Caco-2 (cell line): ENCODE measurements around the gene CLPTM1L. TPM values are rescaled to one million over a fixed set of nuclear protein-coding genes. Genes with fewer than 3 reads are reported as not detected.
"Not testable (repeated sequence)": the region's sequence is repeated elsewhere in the genome, so short reads cannot be mapped to it uniquely, and the experiment has no call there.

ENCODE experiments used
- BruUV-seq: library from RNA; stranded (reverse); fragments of 400-500 nt; replicated peaks from 2 replicates; lab custom pipeline; 2021; lab: Mats Ljungman, UMichigan
- CTCF ChIA-PET: fragments of 300-600 bp; sonication (Branson Sonifier 250); formaldehyde crosslinking; loops from one replicate; lab custom pipeline; 2022; ENCODE audit warnings: antibody characterized with exemption; lab: Charles Lee
- POLR2A ChIA-PET: fragments of 300-600 bp; sonication (Branson Sonifier 250); formaldehyde crosslinking; loops from one replicate; lab custom pipeline; 2022; ENCODE audit warnings: antibody characterized with exemption; lab: Charles Lee
- DNase-seq, 2 experiments: peaks; one replicate each; pipeline versions ENCODE4 v3.0.0 to v3.0.0-alpha.2; 2020 to 2022
- H3K27me3 ChIP-seq: replicated peaks from 2 replicates; pipeline ENCODE4 v1.6.0; 2011; ENCODE audit warnings: low read length; ENCODE audit not compliant: control insufficient read depth, insufficient read depth
- H3K36me3 ChIP-seq: 2 replicates; pipeline ENCODE4 v1.5.1; 2011; ENCODE audit warnings: low read length; ENCODE audit not compliant: control insufficient read depth, insufficient read depth
- H3K4me1 ChIP-seq: fragments of 250-450 bp; sonication (Bioruptor Pico); 2 replicates; pipeline ENCODE4 v1.5.1; 2020; ENCODE audit warnings: mild to moderate bottlenecking
- H3K4me3 ChIP-seq: 2 replicates; pipeline ENCODE4 v1.5.1; 2011; ENCODE audit warnings: low read depth, mild to moderate bottlenecking, control low read depth, low read length
- H3K9me3 ChIP-seq: fragments of 250-450 bp; sonication (Bioruptor Pico); 2 replicates; pipeline ENCODE4 v1.5.1; 2020; ENCODE audit warnings: mild to moderate bottlenecking, moderate library complexity
- H3K27ac Mint-ChIP-seq: one replicate; pipeline ENCODE4 v1.8.0; 2022; ENCODE audit warnings: mixed read lengths; ENCODE audit not compliant: unreplicated experiment
- H3K27me3 Mint-ChIP-seq: one replicate; pipeline ENCODE4 v1.8.0; 2022; ENCODE audit warnings: mixed read lengths; ENCODE audit not compliant: insufficient read depth, unreplicated experiment
- H3K36me3 Mint-ChIP-seq: one replicate; pipeline ENCODE4 v1.8.0; 2022; ENCODE audit warnings: mild to moderate bottlenecking, mixed read lengths; ENCODE audit not compliant: insufficient read depth, unreplicated experiment
- H3K4me1 Mint-ChIP-seq: one replicate; pipeline ENCODE4 v1.8.0; 2022; ENCODE audit warnings: low read depth, mixed read lengths; ENCODE audit not compliant: unreplicated experiment
- H3K4me3 Mint-ChIP-seq: one replicate; pipeline ENCODE4 v1.8.0; 2022; ENCODE audit warnings: mild to moderate bottlenecking, moderate library complexity, mixed read lengths; ENCODE audit not compliant: unreplicated experiment
- H3K9me3 Mint-ChIP-seq: one replicate; pipeline ENCODE4 v1.8.0; 2022; ENCODE audit warnings: mixed read lengths; ENCODE audit not compliant: unreplicated experiment
- intact Hi-C: fragments of 100-400 bp; cut with micrococcal nuclease; formaldehyde crosslinking; loops from one replicate; pipeline ENCODE4 v1.10.0; 2022; ENCODE audit not compliant: unreplicated experiment
- total RNA-seq: library from RNA; stranded (reverse); gene quantifications from 2 replicates; pipeline ENCODE4 v1.2.3, GENCODE V29; 2022
- TF ChIP-seq, protein P1 (sequence below), 2 experiments: fragments of 200-600 bp in 1 of 2; IDR thresholded peaks; 1 replicate in 1 of 2; 2 replicates in 1 of 2; pipeline versions ENCODE4 v1.5.1 to v1.8.0; 2011 to 2022; ENCODE audit warnings: antibody characterized with exemption in 1 of 2, control low read depth in 1 of 2, inconsistent platforms in 1 of 2, low read depth in 1 of 2, low read length in 1 of 2, mild to moderate bottlenecking in 1 of 2, moderate library complexity in 1 of 2; ENCODE audit not compliant: insufficient read depth in 1 of 2, severe bottlenecking in 1 of 2, unreplicated experiment in 1 of 2

The CLPTM1L gene
- total RNA-seq, 1 experiment from 2014 or later, result 114 TPM

DNA sequence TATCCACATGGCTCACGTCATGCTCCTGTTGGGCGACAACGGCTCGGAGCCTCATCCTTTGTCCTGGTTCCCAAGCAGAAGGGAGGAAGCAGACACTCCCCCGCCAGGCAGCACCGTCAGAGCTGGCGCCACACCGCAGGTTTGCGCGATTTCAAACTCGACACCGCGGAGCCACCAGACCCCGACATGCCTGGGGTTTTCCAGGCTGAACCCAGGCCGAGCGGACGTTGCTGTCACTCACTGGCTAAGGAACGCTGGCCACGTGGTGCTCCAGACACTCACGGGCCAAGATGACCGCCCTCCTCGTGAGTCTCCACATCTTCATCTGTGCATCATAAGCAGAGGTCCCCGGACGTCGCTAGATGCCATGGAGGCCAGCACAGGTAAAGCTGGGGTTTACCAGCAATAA, 59.0 kb downstream of the CLPTM1L start:
- Mint-ChIP-seq H3K36me3 (peaks cover 8% of the 10 kb centered on the region), H3K27ac (no peak overlapping the region), H3K4me1 (no peaks in the 10 kb centered on the region), H3K27me3 (no peaks in the 10 kb centered on the region), H3K9me3 (peaks cover 11% of the 10 kb centered on the region), H3K4me3 (no peak overlapping the region)
- ChIA-PET CTCF (no interaction called here), POLR2A (no interaction called here)
- TF ChIP-seq, protein P1, sequence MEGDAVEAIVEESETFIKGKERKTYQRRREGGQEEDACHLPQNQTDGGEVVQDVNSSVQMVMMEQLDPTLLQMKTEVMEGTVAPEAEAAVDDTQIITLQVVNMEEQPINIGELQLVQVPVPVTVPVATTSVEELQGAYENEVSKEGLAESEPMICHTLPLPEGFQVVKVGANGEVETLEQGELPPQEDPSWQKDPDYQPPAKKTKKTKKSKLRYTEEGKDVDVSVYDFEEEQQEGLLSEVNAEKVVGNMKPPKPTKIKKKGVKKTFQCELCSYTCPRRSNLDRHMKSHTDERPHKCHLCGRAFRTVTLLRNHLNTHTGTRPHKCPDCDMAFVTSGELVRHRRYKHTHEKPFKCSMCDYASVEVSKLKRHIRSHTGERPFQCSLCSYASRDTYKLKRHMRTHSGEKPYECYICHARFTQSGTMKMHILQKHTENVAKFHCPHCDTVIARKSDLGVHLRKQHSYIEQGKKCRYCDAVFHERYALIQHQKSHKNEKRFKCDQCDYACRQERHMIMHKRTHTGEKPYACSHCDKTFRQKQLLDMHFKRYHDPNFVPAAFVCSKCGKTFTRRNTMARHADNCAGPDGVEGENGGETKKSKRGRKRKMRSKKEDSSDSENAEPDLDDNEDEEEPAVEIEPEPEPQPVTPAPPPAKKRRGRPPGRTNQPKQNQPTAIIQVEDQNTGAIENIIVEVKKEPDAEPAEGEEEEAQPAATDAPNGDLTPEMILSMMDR (IDR thresholded peaks at IDR 0.05; ENCODE audit: insufficient read depth in 1 of 2, low read depth in 1 of 2, low read length in 1 of 2, severe bottlenecking in 1 of 2, unreplicated experiment in 1 of 2), result no peak
- no peak for DNase-seq
- H3K36me3 ChIP-seq, result no peaks in the 10 kb centered on the region
- intact Hi-C loops, result no loop called here
- H3K4me3 ChIP-seq, result no peak overlapping the region
- H3K4me1 ChIP-seq, result no peaks in the 10 kb centered on the region
- no peaks in the 10 kb centered on the region for H3K9me3 ChIP-seq
- no peaks in the 10 kb centered on the region for H3K27me3 ChIP-seq
- BruUV-seq, result no TSS peak

DNA sequence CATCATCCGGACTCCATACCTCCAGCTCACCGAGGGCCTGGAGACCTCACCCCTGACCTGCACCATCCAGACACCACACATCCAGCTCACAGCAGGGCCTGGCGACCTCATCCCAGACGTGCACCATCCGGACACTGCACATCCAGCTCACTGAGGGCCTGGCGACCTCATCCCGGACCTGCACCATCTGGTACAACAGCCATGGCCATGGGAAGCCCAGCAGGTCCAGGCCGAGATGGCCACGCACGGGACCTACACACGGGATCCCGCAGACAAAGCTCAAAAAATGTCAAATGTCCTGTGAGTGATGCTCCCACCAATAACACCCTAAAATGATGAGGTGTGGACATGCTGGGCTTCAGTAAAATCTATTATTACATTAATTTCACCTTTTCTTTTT, 59.8 kb downstream of the CLPTM1L start:
- Histone ChIP-seq H3K27me3 (no peaks in the 10 kb centered on the region), H3K36me3 (no peaks in the 10 kb centered on the region), H3K9me3 (no peaks in the 10 kb centered on the region), H3K4me1 (no peaks in the 10 kb centered on the region), H3K4me3 (no peak overlapping the region)
- TF ChIP-seq, protein P1 (IDR thresholded peaks at IDR 0.05; ENCODE audit: insufficient read depth in 1 of 2, low read depth in 1 of 2, low read length in 1 of 2, severe bottlenecking in 1 of 2, unreplicated experiment in 1 of 2), result no peak
- Mint-ChIP-seq H3K27ac (no peak overlapping the region), H3K4me3 (no peak overlapping the region), H3K36me3 (peaks cover 8% of the 10 kb centered on the region), H3K27me3 (no peaks in the 10 kb centered on the region), H3K9me3 (peaks cover 11% of the 10 kb centered on the region), H3K4me1 (no peaks in the 10 kb centered on the region)
- ChIA-PET POLR2A (no interaction called here), CTCF (no interaction called here)
- BruUV-seq, result no TSS peak
- no peak for DNase-seq
- intact Hi-C loops, result no loop called here

DNA sequence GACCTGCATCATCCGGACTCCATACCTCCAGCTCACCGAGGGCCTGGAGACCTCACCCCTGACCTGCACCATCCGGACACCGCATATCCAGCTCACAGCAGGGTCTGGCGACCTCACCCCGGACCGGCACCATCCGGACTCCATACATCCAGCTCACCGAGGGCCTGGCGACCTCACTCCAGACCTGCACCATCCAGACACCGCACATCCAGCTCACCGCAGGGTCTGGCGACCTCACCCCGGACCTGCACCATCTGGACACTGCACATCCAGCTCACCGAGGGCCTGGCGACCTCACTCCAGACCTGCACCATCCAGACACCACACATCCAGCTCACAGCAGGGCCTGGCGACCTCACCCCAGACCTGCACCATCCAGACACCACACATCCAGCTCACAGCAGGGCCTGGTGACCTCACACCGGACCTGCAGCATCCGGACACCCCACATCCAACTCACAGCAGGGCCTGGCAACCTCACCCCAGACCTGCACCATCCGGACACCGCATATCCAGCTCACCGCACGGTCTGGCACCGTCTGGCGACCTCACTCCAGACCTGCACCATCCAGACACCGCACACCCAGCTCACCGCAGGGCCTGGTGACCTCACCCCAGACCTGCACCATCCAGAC, 60.4 kb downstream of the CLPTM1L start:
- H3K9me3 Mint-ChIP-seq, result peaks cover 11% of the 10 kb centered on the region
- H3K36me3 ChIP-seq, H3K9me3 ChIP-seq, H3K4me1 Mint-ChIP-seq, CTCF ChIA-PET, BruUV-seq, H3K4me1 ChIP-seq, H3K27me3 ChIP-seq, POLR2A ChIA-PET, H3K4me3 ChIP-seq, intact Hi-C loops, H3K27ac Mint-ChIP-seq, H3K36me3 Mint-ChIP-seq, H3K4me3 Mint-ChIP-seq, H3K27me3 Mint-ChIP-seq, DNase-seq: not testable (repeated sequence)

DNA sequence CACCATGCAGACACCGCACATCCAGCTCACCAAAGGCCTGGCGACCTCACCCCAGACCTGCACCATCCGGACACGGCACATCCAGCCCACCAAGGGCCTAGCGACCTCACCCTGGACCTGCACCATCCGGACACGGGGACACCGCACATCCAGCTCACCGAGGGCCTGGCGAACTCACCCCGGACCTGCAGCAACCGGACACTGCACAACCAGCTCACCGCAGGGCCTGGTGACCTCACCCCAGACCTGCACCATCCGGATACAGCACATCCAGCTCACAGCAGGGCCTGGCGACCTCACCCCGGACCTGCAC, 61.2 kb downstream of the CLPTM1L start:
- BruUV-seq, H3K36me3 ChIP-seq, H3K36me3 Mint-ChIP-seq, H3K4me1 ChIP-seq, H3K4me3 Mint-ChIP-seq, POLR2A ChIA-PET, CTCF ChIA-PET, intact Hi-C loops, H3K4me3 ChIP-seq, H3K27me3 ChIP-seq, H3K27ac Mint-ChIP-seq, H3K27me3 Mint-ChIP-seq, H3K9me3 ChIP-seq, DNase-seq, H3K4me1 Mint-ChIP-seq: not testable (repeated sequence)
- peaks cover 10% of the 10 kb centered on the region for H3K9me3 Mint-ChIP-seq

DNA sequence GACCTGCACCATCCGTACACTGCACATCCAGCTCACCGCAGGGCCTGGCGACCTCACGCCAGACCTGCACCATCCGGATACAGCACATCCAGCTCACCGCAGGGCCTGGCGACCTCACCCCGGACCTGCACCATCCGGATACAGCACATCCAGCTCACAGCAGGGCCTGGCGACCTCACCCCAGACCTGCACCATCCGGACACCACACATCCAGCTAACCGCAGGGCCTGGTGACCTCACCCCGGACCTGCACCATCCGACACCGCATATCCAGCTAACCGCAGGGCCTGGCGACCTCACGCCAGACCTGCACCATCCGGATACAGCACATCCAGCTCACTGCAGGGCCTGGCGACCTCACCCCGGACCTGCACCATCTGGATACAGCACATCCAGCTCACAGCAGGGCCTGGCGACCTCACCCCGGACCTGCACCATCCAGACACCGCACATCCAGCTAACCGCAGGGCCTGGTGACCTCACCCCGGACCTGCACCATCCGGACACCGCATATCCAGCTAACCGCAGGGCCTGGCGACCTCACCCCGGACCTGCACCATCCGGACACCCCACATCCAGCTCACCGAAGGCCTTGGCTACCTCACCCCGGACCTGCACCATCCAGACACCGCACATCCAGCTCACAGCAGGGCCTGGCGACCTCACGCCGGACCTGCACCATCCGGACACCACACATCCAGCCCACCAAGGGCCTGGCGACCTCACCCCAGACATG, 61.7 kb downstream of the CLPTM1L start:
- POLR2A ChIA-PET, H3K27ac Mint-ChIP-seq, H3K4me1 Mint-ChIP-seq, H3K36me3 ChIP-seq, H3K36me3 Mint-ChIP-seq, H3K4me1 ChIP-seq, BruUV-seq, H3K4me3 ChIP-seq, CTCF ChIA-PET, H3K9me3 ChIP-seq, H3K27me3 ChIP-seq, H3K9me3 Mint-ChIP-seq, intact Hi-C loops, DNase-seq, H3K27me3 Mint-ChIP-seq, H3K4me3 Mint-ChIP-seq: not testable (repeated sequence)
